ENCODE data around the gene RHOBTB1.
"Not testable (repeated sequence)": the region's sequence is repeated elsewhere in the genome, so short reads cannot be mapped to it uniquely, and the experiment has no call there.

RHOBTB1 gene

DNA sequence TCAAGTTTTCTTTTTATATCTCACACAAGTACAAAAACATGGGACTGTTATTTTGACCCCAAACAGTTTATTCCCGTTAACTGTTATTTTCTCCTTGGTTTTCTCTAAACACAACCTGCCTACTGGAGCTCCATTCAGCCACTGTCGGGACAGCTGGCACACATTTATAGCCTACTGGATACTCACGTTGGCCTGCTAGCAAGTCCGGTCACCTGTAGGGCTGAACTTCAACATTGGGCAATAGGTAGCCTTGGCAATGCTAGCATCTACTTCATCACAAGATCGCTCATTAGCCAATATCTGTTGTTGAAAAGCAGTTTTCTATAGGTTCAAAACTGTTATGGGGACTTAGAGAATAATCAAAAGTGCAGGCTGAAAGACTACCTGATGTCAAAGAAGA, 32.3 kb downstream of the RHOBTB1 start:
- no peak overlapping the region for H3K27ac ChIP-seq
- TF ChIP-seq, protein P1, sequence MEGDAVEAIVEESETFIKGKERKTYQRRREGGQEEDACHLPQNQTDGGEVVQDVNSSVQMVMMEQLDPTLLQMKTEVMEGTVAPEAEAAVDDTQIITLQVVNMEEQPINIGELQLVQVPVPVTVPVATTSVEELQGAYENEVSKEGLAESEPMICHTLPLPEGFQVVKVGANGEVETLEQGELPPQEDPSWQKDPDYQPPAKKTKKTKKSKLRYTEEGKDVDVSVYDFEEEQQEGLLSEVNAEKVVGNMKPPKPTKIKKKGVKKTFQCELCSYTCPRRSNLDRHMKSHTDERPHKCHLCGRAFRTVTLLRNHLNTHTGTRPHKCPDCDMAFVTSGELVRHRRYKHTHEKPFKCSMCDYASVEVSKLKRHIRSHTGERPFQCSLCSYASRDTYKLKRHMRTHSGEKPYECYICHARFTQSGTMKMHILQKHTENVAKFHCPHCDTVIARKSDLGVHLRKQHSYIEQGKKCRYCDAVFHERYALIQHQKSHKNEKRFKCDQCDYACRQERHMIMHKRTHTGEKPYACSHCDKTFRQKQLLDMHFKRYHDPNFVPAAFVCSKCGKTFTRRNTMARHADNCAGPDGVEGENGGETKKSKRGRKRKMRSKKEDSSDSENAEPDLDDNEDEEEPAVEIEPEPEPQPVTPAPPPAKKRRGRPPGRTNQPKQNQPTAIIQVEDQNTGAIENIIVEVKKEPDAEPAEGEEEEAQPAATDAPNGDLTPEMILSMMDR (conservative IDR thresholded peaks at IDR 0.05) = no peak
- TF ChIP-seq ZFX (IDR thresholded peaks at IDR 0.05) = no peak

DNA sequence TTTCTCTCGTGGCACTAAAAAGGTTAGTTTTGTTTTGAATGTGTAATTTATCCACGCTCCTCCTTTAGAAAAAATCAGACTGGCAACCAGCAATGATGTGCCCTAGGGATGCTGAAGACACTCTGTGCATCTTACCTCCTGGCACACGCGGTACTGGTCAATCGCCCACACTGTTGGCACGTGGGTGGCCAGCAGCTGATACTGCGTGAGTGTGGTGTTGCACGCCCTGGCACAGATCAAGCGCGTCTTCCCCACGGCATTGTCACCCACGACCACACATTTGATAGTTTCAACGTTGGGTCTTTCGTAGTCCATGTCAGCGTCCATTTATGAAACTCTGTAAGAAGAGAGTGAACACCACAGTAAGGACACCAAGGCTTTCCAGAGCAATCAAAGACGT, 32.8 kb downstream of the RHOBTB1 start:
- no peak for TF ChIP-seq ZFX (IDR thresholded peaks at IDR 0.05)
- TF ChIP-seq, protein P1 (conservative IDR thresholded peaks at IDR 0.05) = no peak
- no peak overlapping the region for H3K27ac ChIP-seq

DNA sequence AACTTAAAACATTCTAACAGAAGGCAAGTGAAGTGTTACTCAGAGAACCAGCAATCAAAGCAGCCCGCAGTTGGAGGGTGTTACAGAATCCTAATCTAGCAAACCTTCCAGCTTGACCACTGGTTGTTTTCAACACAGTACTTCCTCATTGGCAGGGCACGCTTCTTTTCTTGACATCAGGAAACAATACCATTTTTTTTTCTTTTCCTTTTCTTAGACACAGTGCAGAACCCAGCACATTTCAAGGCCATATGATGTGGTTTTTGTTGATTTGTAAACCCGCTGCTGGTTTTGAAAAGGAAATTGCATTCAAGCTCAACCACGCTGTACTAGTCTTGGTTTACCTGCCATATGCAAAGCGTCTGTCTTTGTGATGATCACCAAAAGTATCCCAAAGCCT, 33.4 kb downstream of the RHOBTB1 start:
- H3K27ac ChIP-seq = no peak overlapping the region
- no peak for TF ChIP-seq ZFX (IDR thresholded peaks at IDR 0.05)
- TF ChIP-seq, protein P1 (conservative IDR thresholded peaks at IDR 0.05) = no peak

DNA sequence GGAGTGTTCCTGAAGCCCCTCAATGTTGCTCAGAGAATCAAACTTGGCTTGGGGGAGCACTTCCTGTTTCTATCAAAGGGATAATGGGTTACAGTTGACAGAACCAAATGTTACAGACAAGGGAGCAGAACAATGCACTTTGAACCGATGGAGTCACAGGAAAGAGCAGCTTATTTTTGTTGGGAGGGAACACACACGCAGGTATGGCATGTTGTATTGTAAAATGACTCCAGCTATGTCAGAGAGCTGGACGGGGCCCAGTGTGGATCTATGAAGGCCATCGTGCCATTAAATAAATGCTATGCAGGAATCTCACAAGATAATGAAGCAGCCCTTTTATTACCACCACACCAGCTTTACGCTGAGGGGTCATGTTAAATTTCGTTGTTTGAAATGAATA, 35.1 kb downstream of the RHOBTB1 start:
- H3K27ac ChIP-seq = no peak overlapping the region
- no peak for TF ChIP-seq ZFX (IDR thresholded peaks at IDR 0.05)
- TF ChIP-seq, protein P1 (conservative IDR thresholded peaks at IDR 0.05) = no peak

DNA sequence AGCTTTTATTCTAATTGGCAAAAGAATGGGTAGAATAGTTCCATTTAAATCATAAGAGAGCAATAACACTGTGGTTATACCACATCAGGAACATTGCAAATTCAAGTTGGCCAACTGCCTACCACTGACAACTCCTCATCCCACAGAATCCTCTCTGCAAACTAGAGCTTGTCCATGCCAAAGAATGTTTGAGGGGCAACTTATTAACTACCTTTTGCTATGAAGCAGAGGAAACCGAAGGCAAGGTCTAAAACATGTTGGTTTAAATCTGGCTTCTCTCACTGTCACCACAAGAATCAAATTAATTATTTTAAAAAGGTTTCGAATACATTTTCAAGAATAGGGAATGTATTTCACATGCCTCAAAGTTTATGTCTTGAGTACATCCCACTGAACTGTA, 36.0 kb downstream of the RHOBTB1 start:
- no peak overlapping the region for H3K27ac ChIP-seq
- TF ChIP-seq, protein P1 (conservative IDR thresholded peaks at IDR 0.05) = no peak
- TF ChIP-seq ZFX (IDR thresholded peaks at IDR 0.05) = no peak

DNA sequence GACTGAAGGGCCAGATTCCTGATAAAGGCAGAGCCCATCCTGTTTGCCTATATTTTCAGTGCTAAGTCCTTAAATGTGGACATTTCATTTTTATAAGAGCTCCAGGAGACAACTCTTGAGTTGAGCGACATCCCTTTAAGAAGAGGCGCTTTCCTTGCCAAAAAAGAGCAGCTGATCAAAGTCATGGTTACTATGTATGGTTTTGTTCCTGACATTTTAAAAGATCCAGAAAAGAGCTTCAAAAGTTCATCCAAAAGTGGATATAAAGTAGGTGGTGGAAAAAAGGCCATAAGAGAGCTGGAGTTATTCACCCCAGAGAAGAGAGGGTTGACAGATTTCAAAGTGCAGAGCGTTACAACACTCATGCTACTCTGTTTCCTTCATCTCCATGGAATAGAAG, 36.7 kb downstream of the RHOBTB1 start:
- TF ChIP-seq, protein P1 (conservative IDR thresholded peaks at IDR 0.05) = no peak
- no peak for TF ChIP-seq ZFX (IDR thresholded peaks at IDR 0.05)
- H3K27ac ChIP-seq = no peak overlapping the region

DNA sequence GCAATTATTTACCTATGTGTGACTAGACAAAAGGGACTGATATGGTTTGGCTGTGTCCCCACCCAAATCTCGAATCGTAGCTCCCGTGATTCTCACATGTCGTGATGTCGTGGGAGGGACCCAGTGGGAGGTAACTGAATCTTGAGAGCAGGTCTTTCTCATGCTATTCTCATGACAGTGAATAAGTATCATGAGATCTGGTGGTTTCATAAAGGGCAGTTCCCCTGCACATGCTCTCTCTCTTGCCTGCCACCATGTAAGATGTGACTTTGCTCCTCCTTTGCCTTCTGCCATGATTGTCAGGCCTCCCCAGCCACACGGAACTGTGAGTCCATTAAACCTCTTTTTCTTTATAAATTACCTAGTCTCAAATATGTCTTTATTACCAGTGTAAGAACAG, 37.2 kb downstream of the RHOBTB1 start:
- not testable (repeated sequence) for H3K27ac ChIP-seq

DNA sequence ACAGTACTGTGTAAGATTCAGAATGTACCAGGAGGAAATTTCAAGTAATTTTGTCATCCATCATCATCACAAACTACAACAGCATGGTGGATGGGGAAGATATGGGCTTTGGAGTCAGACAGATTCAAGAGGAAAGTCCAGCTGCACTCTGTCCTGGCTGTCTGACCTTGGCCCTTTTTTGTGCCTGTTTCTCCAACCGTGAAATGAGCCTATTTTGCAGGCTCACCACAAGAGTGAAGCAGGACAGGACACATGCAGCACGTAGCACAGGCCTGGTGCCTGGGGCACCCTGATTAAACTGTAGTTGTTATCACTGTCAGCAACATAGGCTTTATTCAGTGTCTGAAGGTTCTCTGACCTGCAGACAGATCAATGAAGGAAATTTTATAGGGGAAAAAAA, 37.6 kb downstream of the RHOBTB1 start:
- no peak overlapping the region for H3K27ac ChIP-seq
- TF ChIP-seq ZFX (IDR thresholded peaks at IDR 0.05) = no peak
- TF ChIP-seq, protein P1 (conservative IDR thresholded peaks at IDR 0.05) = no peak
